Measurements from ENCODE around the gene CUL9. TPM values are rescaled to one million over a fixed set of nuclear protein-coding genes. Genes with fewer than 3 reads are reported as not detected.

CUL9 gene
- polyA plus RNA-seq, 3 donors = 2.9 to 68.8 (median 3.8) TPM

DNA sequence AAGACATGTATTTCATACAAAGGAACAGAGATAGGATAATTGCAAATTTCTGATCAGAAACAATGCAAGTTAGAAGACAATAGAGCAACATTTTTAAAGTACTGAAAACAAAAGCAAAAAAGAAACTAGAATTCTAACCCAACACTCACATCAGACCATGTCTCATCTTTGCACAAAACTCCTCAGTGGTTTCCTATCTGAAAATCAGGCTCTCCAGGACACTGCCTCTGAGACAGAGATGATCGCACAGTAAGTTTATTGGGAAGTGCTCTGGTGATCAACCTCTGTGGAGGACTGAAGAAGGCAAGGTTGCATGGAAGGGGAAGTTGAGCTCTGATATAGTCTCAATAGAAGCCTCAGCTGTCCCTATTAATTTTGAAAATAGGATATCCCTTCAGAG lies 59.0 kb downstream of the CUL9 start:
- Histone ChIP-seq H3K27ac (ENCODE audit: low read depth in 1 of 2, low read length in 2 of 2) (no peak overlapping the region), H2AFZ (ENCODE audit: insufficient read depth, low read depth, low read length, poor library complexity, severe bottlenecking) (no peak overlapping the region), H3K4me1 (ENCODE audit: control insufficient read depth in 1 of 2, insufficient read depth in 2 of 2, low read length in 2 of 2) (no peaks in the 10 kb centered on the region), H4K20me1 (ENCODE audit: insufficient read depth, low read length) (no peaks in the 10 kb centered on the region), H3K9me3 (replicated peaks in 1 of 2; ENCODE audit: control insufficient read depth in 1 of 2, insufficient read depth in 1 of 2, low read length in 2 of 2) (peaks cover 0 to 6% of the 10 kb centered on the region in 2 donors), H3K4me3 (replicated peaks in 1 of 3; ENCODE audit: low read depth in 2 of 3, low read length in 3 of 3) (no peak overlapping the region), H3K27me3 (ENCODE audit: control insufficient read depth in 2 of 2, insufficient read depth in 2 of 2, low read length in 2 of 2) (peaks cover 49 to 69% of the 10 kb centered on the region in 2 donors), H3K4me2 (replicated peaks; ENCODE audit: extremely low read depth, low read length, poor library complexity, severe bottlenecking) (no peak overlapping the region), H3K79me2 (ENCODE audit: insufficient read depth, low read length) (no peaks in the 10 kb centered on the region), H3K9ac (ENCODE audit: insufficient read depth, low read length, poor library complexity, severe bottlenecking) (no peak overlapping the region), H3K36me3 (replicated peaks in 1 of 2; ENCODE audit: control insufficient read depth in 1 of 2, insufficient read depth in 2 of 2, low read length in 2 of 2) (no peaks in the 10 kb centered on the region)
- DNase-seq = no peak
- Mint-ChIP-seq H3K27me3 (ENCODE audit: low read depth in 3 of 3) (peaks cover 13 to 32% (median 20%) of the 10 kb centered on the region in 3 donors), H3K27ac (no peak overlapping the region), H3K4me3 (peak overlapping the region in 1 of 2 donors; percentile 68), H3K36me3 (no peaks in the 10 kb centered on the region), H3K4me1 (no peaks in the 10 kb centered on the region), H3K9me3 (peaks cover 4 to 10% (median 8%) of the 10 kb centered on the region in 7 donors)
- intact Hi-C loops (cut with micrococcal nuclease) = loop anchor here in 1 of 2 donors (10.0 kb wide), 1 partner anchor 66 kb away; the partner anchor contains the start of gene SRF
- WGBS (ENCODE audit: insufficient coverage) = no CpG with 5 or more reads among the region's 1 CpG
- no peak for TF ChIP-seq CTCF (IDR thresholded peaks at IDR 0.05)

- Histone ChIP-seq H3K9ac (ENCODE audit: insufficient read depth, low read length, poor library complexity, severe bottlenecking) (no peak overlapping the region), H4K20me1 (ENCODE audit: insufficient read depth, low read length) (no peaks in the 10 kb centered on the region), H2AFZ (ENCODE audit: insufficient read depth, low read depth, low read length, poor library complexity, severe bottlenecking) (no peak overlapping the region), H3K4me1 (ENCODE audit: control insufficient read depth in 1 of 2, insufficient read depth in 2 of 2, low read length in 2 of 2) (peaks cover under 1 to 3% of the 10 kb centered on the region in 2 donors), H3K79me2 (ENCODE audit: insufficient read depth, low read length) (no peaks in the 10 kb centered on the region), H3K36me3 (replicated peaks in 1 of 2; ENCODE audit: control insufficient read depth in 1 of 2, insufficient read depth in 2 of 2, low read length in 2 of 2) (no peaks in the 10 kb centered on the region), H3K27me3 (ENCODE audit: control insufficient read depth in 2 of 2, insufficient read depth in 2 of 2, low read length in 2 of 2) (peaks cover 52 to 71% of the 10 kb centered on the region in 2 donors), H3K27ac (ENCODE audit: low read depth in 1 of 2, low read length in 2 of 2) (no peak overlapping the region), H3K4me3 (replicated peaks in 1 of 3; ENCODE audit: low read depth in 2 of 3, low read length in 3 of 3) (no peak overlapping the region), H3K9me3 (replicated peaks in 1 of 2; ENCODE audit: control insufficient read depth in 1 of 2, insufficient read depth in 1 of 2, low read length in 2 of 2) (peaks cover 0 to 6% of the 10 kb centered on the region in 2 donors), H3K4me2 (replicated peaks; ENCODE audit: extremely low read depth, low read length, poor library complexity, severe bottlenecking) (no peak overlapping the region)
- Mint-ChIP-seq H3K36me3 (no peaks in the 10 kb centered on the region), H3K27ac (no peak overlapping the region), H3K4me3 (peak overlapping the region in 1 of 2 donors; percentile 58), H3K27me3 (ENCODE audit: low read depth in 3 of 3) (peaks cover 16 to 28% (median 20%) of the 10 kb centered on the region in 3 donors), H3K9me3 (peaks cover 4 to 10% (median 8%) of the 10 kb centered on the region in 7 donors), H3K4me1 (peaks cover 4% of the 10 kb centered on the region)
- no peak for TF ChIP-seq CTCF (IDR thresholded peaks at IDR 0.05)
- intact Hi-C loops (cut with micrococcal nuclease) = loop anchor here in 1 of 2 donors (10.0 kb wide), 1 partner anchor 67 kb away; the partner anchor contains the start of gene SRF
- DNase-seq = no peak
- 66% methylated on average over 2 of the region's 2 CpGs for WGBS (ENCODE audit: insufficient coverage)
These were observed 59.5 kb downstream of the CUL9 start for GRCh38 chr6:43241446-43241845.

Data from CD14-positive monocyte (primary cell).